ENCODE measurements around the gene CFAP157. TPM values are rescaled to one million over a fixed set of nuclear protein-coding genes. Genes with fewer than 3 reads are reported as not detected.

CFAP157 gene
- total RNA-seq, 2 donors from 2014 or later, result not detected

- peaks cover 0 to 14% of the 10 kb centered on the region in 2 donors for H3K4me1 ChIP-seq
Measured at GRCh38 chr9:127739614-127740330, 33.0 kb downstream of the CFAP157 start.

GRCh38 chr9:127741831-127742434 is 35.1 kb downstream of the CFAP157 start:
- TF ChIP-seq, protein P1, sequence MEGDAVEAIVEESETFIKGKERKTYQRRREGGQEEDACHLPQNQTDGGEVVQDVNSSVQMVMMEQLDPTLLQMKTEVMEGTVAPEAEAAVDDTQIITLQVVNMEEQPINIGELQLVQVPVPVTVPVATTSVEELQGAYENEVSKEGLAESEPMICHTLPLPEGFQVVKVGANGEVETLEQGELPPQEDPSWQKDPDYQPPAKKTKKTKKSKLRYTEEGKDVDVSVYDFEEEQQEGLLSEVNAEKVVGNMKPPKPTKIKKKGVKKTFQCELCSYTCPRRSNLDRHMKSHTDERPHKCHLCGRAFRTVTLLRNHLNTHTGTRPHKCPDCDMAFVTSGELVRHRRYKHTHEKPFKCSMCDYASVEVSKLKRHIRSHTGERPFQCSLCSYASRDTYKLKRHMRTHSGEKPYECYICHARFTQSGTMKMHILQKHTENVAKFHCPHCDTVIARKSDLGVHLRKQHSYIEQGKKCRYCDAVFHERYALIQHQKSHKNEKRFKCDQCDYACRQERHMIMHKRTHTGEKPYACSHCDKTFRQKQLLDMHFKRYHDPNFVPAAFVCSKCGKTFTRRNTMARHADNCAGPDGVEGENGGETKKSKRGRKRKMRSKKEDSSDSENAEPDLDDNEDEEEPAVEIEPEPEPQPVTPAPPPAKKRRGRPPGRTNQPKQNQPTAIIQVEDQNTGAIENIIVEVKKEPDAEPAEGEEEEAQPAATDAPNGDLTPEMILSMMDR (IDR thresholded peaks at IDR 0.05), result no peak

More at GRCh38 chr9:127739614-127740330, 33.0 kb downstream of the CFAP157 start:
- H3K27ac ChIP-seq, result peak overlapping the region; percentile 60 to 81
- H3K27me3 ChIP-seq, result no peaks in the 10 kb centered on the region
- H3K36me3 ChIP-seq, result no peaks in the 10 kb centered on the region
- H3K4me3 ChIP-seq, result no peak overlapping the region
- no peaks in the 10 kb centered on the region for H3K9me3 ChIP-seq
- TF ChIP-seq, protein P1 (IDR thresholded peaks at IDR 0.05), result no peak
- no peak for DNase-seq (ENCODE audit: low spot score)

DNA sequence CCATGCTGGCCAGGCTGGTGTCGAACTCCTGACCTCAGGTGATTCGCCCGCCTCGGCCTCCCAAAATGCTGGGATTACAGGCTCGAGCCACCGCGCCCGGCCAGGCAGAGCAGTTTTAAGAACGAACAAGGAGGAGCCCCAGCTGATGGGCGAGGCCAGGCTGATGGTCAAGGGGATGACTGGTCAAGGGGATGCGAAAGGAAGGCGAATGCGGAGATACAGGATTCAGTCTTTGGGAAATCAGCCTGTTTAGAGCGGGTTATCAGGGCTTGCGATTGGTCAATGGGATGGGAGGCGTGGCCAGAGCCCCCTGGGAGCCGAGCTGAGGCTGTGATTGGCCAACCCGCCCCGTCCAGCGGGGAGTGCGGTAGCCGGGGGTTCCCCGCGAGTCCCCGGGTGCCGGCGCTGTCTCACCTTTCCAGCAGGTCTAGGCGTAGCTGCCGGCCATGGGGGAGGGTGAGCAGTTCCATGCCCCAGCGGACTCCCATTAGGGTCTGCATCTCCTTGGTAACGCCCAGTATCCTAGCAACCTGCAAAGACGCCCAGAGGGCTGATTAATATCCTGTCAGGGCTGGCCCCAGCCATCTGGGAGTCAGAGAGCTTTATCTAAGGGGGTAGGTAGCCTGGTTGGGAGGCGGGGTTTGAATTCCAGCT is 35.8 kb downstream of the CFAP157 start:
- no peaks in the 10 kb centered on the region for H3K36me3 ChIP-seq
- peaks cover 0 to 8% of the 10 kb centered on the region in 2 donors for H3K4me1 ChIP-seq
- H3K27me3 ChIP-seq, result no peaks in the 10 kb centered on the region
- H3K4me3 ChIP-seq, result peak overlapping the region; percentile 34 to 43
- TF ChIP-seq, protein P1 (IDR thresholded peaks at IDR 0.05), result no peak
- H3K27ac ChIP-seq, result no peak overlapping the region
- no peak for DNase-seq (ENCODE audit: low spot score)
- no peaks in the 10 kb centered on the region for H3K9me3 ChIP-seq

More at GRCh38 chr9:127741831-127742434, 35.1 kb downstream of the CFAP157 start:
- Histone ChIP-seq H3K27me3 (no peaks in the 10 kb centered on the region), H3K27ac (peak overlapping the region in 1 of 2 donors; percentile 81), H3K36me3 (no peaks in the 10 kb centered on the region), H3K9me3 (no peaks in the 10 kb centered on the region), H3K4me3 (peak overlapping the region; percentile 34 to 43), H3K4me1 (peaks cover 0 to 8% of the 10 kb centered on the region in 2 donors)
- no peak for DNase-seq (ENCODE audit: low spot score)

DNA sequence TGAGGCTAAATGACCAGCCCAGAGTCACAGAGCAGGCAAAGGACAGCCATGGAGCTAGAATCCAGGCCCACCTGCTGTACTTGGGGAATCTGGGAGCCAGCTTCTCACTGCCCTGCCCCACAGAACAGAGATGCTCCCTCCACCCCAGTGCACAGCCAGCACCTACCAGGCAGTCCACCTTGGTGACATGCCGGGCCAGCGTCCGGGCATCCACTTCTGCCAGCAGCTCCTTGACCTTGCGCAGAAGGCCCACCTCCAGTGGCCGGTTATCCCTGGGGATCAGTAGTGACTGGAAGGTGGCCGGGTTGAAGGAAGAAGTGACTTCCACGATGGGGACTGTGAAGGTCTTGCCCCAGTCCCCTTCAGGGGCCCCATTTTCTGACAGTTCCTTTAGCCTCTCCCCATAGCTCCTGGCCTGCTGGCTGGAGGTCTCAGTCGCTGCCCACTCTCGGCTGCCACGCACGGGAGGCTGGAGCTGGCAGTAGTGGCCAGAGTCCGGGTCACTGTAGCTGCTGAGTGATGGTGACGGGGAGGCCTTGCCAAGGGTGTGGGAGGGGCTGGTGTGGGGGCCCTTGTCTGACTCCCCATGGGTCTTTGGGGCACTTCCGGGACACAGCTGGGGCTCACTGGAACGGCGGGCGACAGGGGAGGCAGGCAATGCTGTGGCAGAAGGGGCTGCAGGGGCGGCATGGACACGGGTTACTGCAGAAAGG is 37.8 kb downstream of the CFAP157 start:
- DNase-seq (ENCODE audit: low spot score), result no peak
- Histone ChIP-seq H3K4me3 (no peak overlapping the region), H3K27me3 (no peaks in the 10 kb centered on the region), H3K27ac (no peak overlapping the region), H3K9me3 (no peaks in the 10 kb centered on the region), H3K4me1 (peaks cover 0 to 8% of the 10 kb centered on the region in 2 donors), H3K36me3 (peaks cover 3% of the 10 kb centered on the region)
- TF ChIP-seq, protein P1 (IDR thresholded peaks at IDR 0.05), result no peak

- Histone ChIP-seq H3K36me3 (peaks cover 9% of the 10 kb centered on the region), H3K27ac (no peak overlapping the region), H3K27me3 (no peaks in the 10 kb centered on the region), H3K4me3 (no peak overlapping the region), H3K4me1 (no peaks in the 10 kb centered on the region), H3K9me3 (no peaks in the 10 kb centered on the region)
- TF ChIP-seq, protein P1 (IDR thresholded peaks at IDR 0.05), result no peak
- DNase-seq (ENCODE audit: low spot score), result no peak
Measured at GRCh38 chr9:127746959-127747569, 40.3 kb downstream of the CFAP157 start.
